Eye (tissue), 1 donor: ENCODE results near the gene DNMT3A.

ENCODE experiments used
- DNase-seq: peaks from one replicate; pipeline ENCODE4 v3.0.0-alpha.2; 2015

The DNMT3A gene

DNA sequence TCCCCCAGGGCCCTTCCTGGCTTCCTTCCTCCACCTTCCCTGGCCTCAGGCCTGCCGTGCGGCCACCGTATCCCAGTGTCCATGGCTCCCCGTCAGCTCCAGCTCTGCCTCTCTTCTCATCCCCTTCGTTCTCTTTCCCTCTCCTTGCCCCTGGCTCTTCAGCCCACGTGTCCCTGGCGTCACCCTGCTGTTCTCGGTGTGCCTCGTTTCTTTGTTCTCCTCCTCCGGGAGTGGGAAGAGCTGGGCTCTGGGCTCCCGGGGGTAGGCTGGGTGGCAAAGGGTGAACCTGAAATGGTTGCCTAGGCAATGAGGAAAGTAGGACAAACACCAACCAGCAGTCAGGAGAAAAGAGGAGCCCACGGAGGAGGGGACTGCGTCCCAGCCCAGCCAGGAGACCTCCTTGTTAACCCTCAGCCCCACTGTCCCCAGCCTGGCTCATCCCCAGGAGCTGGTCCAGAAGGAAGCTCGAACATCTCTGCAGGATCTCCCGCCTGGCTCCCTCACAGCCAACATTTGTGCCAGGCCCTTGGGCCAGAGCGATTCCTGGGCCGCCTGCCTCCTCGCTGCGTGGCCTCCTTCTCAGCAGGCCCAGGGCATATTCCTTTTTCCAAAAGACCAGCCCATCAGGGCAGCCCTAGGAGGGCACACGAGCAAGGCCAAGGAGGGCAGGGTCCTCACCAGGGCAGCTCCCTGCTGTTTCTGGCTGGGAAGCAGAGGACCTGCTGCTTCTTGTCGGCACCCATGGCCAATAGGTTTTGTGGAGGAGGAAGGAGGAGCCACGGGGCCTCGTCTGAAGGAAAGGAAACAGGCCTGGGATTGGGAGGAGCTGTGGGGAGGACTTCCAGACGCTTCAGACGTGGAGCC, 30.9 kb upstream of the DNMT3A start:
- peak; percentile 88 for DNase-seq

DNA sequence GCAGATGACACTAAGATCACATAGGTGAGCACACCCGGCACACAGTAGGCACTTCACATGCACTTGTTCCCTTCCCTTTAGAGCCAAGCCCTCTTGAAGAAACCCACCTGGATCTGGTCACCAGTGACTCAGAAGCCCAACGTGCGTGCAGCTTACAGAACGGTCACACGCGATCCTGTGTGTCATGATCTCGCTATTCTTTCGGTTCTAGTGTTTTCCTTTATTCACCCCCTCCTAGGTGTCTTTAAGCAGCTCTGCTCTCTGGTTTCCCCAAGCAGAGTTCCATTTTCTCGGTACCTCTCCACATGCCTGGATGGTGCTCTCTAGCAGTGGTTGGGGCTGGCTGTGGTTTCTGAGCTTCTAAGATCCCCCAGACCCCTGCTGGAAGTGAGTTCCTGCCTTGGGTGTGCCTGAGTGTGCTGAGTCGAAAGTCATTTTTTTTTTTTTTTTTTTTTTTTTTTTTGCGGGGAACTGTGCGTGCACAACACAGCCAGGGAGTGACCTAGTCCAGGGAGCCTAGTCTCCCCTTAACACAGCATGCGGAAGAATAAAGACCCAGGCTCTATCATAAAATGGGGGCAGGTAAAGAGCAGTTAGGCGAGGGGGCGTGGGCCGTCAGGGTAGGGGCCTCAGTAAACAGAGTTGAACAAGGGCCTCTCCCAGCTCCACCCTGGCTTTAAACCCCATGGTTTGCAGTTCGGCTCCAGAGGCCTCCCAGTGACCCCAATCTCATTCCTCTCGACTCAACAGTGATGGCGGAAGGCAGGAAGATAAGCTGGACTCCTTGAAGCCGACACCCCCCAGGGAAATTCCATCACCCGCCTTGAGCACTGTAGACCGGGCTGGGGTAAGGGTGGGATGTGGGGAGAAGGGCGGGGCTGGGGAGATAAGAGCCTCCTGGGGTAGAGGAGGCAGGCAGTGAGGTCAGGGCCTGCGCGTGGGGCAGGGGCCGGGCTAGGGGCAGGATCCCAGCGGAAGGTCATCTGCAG, 29.8 kb upstream of the DNMT3A start:
- DNase-seq: peak; percentile 32

DNA sequence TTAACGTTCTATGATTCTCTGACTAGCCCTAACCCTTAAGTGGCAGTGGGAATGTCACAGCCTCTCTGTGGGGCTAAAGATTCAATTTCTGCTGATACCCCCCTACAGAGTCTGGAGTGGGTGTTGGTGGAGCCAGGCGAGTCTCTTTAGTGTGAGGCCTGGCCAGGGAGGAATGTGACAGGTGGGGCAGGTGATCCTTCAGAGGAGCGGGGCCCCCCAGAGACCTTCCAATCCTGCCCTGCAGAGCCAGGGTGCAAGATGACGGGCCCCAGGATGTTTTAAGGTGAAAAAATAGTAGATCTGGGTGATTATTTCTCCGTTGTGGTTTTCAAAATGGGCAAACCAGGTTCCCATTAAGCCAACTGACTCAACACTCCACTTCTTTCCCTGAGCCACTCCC, 28.2 kb upstream of the DNMT3A start:
- DNase-seq: no peak

DNA sequence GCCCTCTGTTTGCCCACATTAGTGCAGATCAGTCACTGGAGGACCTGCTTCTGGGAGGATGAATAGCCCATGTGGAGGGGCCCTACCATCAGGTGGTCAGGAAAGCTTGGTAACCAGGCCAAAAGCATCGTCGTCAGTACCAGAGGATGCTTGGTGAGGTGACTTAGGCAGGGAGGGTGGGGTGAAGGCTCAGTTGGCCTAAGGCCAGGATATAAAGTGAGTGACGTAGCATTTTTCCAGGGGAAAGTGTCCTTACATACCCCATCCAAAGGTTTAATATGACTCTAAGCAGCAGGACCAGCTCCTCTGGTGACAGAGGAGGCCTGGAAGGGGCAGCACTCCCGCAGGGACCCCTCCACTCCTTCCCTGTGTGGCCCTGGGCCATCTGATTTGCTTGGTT, 27.7 kb upstream of the DNMT3A start:
- DNase-seq: no peak

DNA sequence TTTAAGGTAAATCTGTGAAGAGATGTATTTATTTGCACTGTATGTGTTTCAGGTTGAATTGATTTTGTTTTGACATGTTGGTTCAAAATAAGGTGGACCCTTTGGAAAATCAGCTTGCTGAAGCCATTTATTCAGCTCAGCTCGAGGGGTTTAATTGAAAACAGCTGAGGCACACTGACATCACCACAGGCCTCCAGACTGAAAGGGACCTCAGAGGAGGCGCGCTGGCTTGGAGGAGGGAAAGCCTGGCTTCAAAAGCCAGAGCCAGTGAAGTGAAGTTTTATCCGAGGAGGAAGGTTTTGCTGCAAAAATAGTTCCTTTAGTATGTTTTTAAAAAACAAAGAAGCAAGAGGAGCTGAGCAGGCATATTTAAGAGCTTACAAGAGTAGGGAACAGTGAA, 26.9 kb upstream of the DNMT3A start:
- peak; percentile 81 for DNase-seq

DNA sequence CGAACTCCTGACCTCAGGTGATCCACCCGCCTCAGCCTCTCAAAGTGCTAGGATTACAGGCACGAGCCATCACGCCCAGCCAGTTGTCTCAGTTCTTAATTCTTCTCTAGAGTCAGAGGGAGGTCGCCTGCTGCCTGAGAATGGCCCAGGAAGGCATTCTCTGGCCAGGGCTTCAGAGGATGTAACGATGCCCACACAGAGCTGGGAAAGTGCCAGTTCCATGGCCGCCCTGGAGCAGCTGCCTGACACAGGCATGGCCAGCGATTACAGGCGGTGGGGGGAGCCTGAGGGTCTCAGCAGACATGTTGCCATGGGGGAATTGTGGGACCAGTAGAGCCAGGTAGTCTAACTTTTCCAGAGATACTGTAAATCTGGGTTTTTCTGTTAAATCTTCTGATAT, 25.6 kb upstream of the DNMT3A start:
- DNase-seq: no peak

DNA sequence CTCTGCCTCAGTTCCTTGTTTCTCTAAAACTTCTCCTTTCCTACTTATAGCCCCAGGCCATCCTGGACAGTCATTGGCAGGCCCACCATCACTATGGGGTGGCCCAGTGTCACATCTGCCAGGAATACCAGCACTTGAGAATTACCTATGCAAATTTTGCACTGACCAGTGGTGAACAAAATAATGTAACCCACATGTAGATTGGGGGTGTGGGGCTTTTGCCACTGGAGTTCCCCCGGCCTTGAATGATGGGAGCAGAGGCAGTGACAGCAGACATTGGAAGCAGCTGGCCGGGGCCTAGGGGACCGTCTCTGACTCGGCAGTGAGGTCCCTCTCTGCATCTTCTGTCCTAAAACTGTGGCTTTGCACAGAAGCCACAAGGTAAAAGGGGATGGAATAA, 24.9 kb upstream of the DNMT3A start:
- no peak for DNase-seq

DNA sequence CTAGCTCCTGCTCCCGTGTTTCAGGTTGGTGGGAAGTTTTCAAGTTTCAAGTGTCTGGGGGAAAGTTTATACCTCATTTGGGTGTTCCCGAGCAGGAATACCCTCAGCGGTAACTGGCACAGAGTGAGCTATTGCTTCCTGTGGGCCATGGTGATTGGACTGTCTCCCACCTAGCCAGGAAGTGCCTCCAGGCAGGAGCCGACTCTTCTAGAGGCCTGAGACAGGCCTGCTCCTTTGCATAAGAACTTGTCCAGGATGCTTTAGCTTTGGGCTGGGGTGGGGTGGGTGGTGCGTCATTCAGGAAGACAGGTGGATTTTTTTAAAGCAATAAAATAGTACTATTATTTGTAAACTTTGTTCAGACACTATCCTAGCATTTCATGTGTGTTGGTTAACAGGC, 23.5 kb upstream of the DNMT3A start:
- DNase-seq: no peak

DNA sequence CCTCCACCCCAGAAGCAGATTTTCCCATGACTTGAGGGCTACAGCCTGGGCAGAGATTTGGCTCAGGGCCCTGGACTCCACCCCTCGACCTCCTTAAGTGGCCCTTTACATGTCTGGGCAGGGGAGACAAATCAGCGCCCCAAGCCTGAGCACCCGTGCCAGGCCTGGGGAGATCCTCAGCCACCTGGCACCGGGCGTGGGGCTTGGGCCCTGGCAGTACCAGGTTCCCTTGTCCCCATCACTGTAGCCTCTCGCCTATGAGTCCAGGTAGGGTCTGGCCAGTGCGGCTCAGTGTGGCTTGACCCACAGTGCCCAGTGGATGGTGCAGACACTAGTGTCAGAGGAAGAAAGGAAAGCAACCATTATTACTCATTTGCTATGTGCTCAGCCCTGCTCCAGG, 22.0 kb upstream of the DNMT3A start:
- no peak for DNase-seq

DNA sequence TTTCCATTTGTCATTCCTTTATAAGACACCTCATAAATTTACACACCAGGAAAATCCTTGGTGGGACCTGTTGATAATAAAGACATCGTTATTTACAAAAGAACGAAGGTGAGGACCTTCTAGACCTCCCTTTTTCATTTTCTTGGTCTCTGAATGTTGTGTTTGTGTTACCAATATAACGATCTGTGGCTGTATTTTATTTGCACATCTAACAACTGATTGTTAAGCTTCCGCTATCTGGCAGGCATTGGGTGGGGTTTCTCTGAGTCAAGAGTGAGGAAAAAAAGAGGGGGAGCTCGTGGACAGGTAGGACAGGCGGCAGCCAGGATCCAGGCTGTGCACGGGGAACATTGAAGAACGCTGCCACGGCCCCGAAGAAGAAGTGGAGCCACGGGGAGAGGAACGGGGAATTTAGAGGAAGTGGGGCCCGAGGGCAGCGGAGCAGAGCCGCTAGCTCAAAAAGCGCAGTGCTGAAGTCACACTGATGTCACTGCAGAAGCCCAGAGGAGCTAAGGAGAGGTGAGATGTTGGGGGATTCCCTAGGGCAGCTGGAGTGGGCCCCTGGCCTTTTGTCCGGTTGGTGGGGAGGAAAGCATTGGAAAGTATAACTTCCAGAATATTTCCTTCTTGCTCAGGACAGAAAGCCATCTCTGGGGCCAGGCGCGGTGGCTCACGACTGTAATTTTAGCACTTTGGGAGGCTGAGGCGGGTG, 20.9 kb upstream of the DNMT3A start:
- no peak for DNase-seq

DNA sequence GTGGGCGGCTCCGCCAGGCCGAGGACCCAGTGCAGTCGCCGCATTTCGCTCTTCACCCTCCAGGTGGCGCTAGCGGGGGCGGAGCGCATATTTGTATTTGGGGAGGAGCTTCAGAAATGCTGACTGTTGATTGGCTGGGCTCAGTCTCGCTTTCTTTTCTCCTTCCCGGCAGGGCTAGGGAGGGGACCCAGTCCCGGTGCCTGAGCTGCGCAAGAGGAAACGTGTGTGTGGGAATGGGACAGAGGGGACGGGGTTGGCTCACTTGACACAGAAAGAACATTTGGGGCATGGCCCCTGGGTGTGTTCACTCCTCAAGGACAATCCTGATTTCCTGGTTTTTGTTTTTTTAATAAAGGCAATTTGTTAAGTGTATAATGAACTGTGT, 20.3 kb upstream of the DNMT3A start:
- DNase-seq: peak; percentile 97

DNA sequence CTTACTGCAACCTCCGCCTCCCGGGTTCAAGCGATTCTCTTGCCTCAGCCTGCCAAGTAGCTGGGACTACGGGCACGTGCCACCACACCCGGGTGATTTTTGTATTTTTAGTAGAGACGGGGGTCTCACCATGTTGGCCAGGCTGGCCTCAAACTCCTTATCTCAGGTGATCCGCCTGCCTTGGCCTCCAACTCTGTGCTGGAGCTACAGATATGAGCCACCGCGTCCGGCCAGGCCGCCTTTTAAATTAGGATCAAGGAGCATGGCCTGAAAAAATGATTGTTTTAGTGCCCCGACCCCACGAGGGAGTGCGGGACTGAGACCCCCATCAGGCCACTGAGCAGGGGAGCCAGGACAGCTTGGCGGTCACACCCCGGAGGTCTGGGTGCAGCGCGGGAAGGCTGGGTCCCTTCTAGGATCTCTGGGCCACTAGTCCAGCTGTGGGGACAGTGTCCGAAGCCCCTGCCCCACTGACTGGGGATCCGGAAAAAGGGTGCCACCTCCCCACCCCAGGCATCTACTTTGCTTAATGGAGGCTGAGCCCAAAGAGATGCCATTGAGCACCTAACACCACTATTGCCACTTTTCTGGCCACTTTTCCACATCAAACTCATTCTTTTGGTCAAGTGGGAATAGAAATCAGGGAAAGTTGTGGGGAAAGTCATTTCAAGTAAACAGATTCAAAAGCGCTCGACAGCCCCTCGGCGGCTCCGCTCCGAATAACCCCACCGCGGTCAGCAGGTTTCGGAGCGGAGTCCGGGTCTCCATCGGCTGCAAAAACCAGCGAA, 19.7 kb upstream of the DNMT3A start:
- DNase-seq: no peak

DNA sequence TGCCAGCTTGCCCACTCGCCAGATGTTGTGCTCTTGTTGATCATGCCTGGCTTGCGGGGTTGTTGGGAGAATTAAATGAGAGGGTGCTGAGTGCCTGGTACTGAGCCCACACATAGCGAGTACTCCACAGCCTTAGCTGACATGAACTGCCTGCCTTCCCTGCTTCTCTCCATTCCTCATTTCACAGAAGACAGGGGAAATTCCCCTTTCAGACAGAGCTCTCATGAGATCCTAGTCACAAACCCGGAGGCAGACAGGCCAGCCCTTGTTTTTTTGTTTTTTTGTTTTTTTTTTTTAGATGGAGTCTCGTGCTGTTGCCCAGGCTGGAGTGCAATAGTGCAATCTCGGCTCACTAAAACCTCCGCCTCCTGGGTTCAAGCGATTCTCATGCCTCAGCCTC, 17.1 kb upstream of the DNMT3A start:
- no peak for DNase-seq

DNA sequence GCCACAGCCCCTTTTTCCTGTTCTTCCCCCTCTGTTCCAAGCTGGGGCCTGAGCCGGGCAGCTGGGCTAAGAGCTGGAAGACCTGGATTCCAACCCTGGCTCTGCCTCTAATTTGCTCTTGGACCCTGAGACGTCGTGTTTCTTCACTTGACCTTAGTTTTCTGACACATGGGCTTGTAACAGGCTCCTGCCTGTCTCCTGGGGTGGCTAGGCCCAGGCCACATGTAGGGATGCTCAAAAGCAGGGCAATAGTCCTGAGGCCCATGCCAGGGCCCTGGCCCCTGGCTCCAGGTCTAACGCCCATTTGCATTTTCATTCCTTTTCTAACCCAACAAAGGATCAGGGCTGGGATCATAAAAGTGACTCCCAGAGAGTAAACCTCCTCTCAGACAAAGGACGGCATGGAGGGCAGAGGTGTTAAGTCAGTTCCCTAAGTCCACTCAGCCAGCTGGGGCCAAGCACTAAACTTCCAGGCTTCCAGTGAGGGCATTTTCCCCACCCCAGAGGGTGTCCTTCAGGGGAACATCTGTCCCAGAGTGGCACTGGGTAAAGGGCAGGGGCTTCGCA, 16.6 kb upstream of the DNMT3A start:
- DNase-seq: no peak

DNA sequence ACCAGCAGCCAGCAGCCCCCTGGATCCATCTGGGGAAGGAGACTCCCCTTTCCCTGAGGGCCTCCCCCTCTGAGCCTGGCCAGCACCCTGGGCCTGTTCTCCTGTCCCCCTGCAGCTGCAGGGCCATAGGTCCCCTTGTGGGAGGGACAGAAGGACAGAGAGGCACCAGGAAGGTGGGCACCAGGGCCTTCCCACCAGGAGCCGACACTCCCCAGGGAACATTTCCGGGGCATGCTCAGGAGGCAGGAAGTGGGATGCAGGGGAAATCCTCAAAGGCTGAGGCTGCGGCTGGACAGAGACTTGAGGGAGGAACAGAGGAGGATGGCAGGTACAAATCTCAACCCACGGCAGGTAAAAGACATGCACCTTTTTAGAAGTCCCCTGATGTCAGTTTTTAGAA, 14.4 kb upstream of the DNMT3A start:
- DNase-seq: no peak

DNA sequence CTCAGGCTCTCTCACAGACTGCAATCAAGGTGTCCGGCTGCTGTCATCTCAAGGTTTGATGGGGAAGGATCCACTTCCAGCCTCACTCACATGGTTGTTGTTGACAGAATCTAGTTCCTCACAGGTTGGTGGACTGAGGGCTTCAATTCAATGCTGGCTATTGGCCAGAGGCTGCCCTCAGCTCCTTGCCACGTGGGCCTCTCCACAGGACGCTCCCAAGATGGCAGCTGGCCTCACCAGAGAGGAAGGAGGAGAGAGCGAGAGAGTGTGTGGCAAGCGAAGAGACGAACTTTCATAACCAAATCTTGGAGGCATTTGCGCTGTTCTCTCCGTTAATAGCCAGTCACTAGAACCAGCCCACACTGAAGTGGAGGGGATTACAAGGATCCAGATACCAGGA, 13.5 kb upstream of the DNMT3A start:
- DNase-seq: no peak

DNA sequence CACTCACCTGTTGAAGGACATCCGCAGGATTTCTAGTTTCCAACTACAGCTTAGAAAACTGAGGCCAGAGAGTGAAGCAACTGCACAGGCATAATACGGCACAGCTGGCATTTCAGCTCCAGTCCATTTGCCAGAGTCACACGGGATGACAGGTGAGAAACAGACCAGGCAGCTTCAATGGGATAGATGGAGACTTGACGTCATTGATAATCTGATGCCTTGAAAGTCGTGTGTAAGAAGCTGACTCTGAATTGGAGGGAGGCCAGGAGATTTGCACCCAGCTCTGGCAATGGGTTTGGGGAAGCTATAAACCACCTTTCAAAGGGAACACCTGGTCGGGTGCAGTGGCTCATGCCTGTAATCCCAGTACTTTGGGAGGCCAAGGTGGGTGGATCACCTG, 12.4 kb upstream of the DNMT3A start:
- no peak for DNase-seq

DNA sequence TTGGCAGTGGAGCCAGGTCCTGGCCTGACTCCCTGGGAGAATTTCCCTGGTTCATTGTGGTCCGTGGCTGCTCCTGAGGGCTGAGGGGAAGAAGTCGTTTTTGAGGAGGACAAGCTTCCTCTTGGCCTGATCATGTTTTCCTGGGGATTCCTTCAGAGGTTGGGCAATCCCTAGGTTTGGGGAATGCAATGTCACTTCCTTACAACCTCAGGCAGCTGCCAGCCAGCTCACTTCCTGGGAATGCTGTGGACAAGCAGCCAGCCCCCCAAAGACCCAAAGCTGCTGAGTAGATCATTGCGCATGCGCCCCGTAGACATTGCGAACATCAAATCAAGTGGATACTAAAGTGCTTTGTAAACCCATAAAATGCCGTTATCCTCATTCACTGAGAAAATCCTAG, 7.7 kb upstream of the DNMT3A start:
- DNase-seq: no peak

DNA sequence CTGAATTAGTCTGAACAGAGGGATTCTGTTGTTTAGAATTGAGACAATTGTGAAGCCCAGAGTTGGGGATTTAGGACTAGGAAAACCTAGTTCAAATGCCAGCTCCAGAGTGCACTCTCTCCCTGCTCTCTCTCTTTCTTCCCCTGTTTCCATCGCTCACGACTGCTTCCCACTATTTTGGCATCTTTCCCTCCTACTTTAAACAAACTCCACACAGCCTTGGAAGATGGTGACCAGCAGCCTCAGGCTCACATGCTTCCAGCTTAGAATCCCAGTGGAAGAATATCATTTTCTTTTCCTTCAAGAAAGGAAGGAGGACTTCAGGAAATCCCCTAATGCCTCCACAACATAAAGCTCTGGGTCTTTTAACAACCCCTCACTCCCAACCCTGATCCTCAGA, 6.1 kb upstream of the DNMT3A start:
- no peak for DNase-seq

DNA sequence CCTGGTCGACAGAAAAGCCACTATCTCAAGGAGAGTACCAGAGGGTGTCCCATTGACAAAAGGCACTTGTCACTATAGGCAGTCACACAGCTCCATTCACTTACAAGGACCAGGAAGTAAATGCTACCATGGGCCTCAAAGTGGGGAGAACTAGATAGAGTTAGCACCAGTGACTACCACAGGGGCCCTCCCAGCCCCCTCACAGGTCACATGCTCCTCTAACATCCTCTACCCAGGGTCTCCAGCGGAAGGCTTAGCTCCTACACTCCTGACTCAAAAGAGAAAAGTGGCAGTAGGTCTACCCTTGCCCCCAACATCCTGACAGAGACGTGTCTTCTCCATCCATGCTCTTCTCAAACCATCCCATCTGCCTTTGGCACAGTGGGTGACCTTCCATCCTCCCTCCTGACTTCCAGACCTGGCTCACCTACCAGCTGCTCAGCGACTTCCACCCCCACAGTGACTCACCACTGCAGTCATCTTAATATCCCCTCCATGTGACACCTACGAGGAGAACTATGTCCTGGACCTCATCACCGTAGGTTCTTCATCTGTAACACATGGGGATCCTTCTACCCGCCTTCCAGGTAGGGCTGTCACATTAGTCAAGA, 5.6 kb upstream of the DNMT3A start:
- no peak for DNase-seq

DNA sequence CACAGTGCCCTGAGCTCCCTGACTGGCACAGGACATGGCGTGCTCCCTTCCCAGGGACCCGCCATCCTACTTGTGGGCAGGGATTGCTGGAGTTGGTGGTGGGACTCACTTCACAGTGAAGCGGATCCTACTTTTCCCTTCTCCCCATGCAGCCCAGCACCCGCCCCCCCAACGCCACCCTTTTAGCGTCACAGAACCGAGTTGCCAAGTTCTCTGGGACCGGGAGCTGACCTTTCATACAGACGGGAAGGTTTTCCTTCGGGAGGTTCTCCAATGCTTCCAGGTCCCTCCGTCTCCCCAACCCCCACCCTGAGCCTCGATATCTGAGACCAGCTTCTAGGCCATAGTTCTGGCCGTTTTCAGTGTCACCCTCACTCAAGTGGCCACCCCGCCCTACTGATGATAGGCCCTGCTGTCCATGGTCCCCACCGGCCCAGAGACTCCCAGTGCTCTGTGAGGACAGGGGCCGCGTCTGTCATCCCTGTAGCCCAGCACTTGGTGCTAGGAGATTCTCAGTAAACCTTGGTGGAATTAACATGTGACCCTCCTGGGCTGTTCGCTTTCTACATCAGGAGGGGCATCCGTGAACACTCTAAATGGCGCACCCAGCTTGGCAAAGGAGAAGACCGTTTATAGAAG, 1.6 kb upstream of the DNMT3A start:
- no peak for DNase-seq
